Left renal cortex interstitium (tissue), 4 donors: Measurements from ENCODE around the gene CSMD2. TPM values are rescaled to one million over a fixed set of nuclear protein-coding genes. Genes with fewer than 3 reads are reported as not detected.

Source experiments
- DNase-seq, 4 donors: peaks; one replicate each; pipeline ENCODE4 v3.0.0-alpha.2; 2013; ENCODE audit warnings: low read depth in 4 of 4, low spot score in 2 of 4, missing footprints in 1 of 4
- polyA plus RNA-seq, 4 donors: library from polyadenylated mRNA; unstranded; fragments of 120-200 nt; gene quantifications; one replicate each; pipeline ENCODE4 v1.2.1, GENCODE V29; 2013; ENCODE audit not compliant: insufficient read length in 4 of 4

CSMD2 gene
- polyA plus RNA-seq, 4 donors = 0.60 to 1.4 (median 0.92) TPM

- DNase-seq = no peak
Observed at GRCh38 chr1:33709174-33709782, 455.8 kb downstream of the CSMD2 start.

GRCh38 chr1:33706634-33707255 lies 458.3 kb downstream of the CSMD2 start:
- DNase-seq = no peak

- no peak for DNase-seq
Observed at GRCh38 chr1:33703464-33703863, 461.6 kb downstream of the CSMD2 start.

- no peak for DNase-seq
Observed at GRCh38 chr1:33698361-33699035, 466.5 kb downstream of the CSMD2 start.

GRCh38 chr1:33697816-33698215 lies 467.2 kb downstream of the CSMD2 start:
- no peak for DNase-seq

- no peak for DNase-seq
Observed at GRCh38 chr1:33696962-33697361, 468.1 kb downstream of the CSMD2 start.

GRCh38 chr1:33696311-33696710 lies 468.7 kb downstream of the CSMD2 start:
- DNase-seq = no peak

- no peak for DNase-seq
Observed at GRCh38 chr1:33692206-33693188, 472.5 kb downstream of the CSMD2 start.

GRCh38 chr1:33687000-33687399 lies 478.0 kb downstream of the CSMD2 start:
- no peak for DNase-seq

- no peak for DNase-seq
Observed at GRCh38 chr1:33686551-33686950, 478.5 kb downstream of the CSMD2 start.

- no peak for DNase-seq
Observed at GRCh38 chr1:33685256-33685655, 479.8 kb downstream of the CSMD2 start.

- DNase-seq = no peak
Observed at GRCh38 chr1:33684396-33685179, 480.4 kb downstream of the CSMD2 start.

- no peak for DNase-seq
Observed at GRCh38 chr1:33683913-33684312, 481.1 kb downstream of the CSMD2 start.

- no peak for DNase-seq
Observed at GRCh38 chr1:33682371-33682770, 482.7 kb downstream of the CSMD2 start.

GRCh38 chr1:33680281-33680840 lies 484.7 kb downstream of the CSMD2 start:
- no peak for DNase-seq

GRCh38 chr1:33670567-33670966 lies 494.5 kb downstream of the CSMD2 start:
- DNase-seq = no peak

GRCh38 chr1:33668695-33669094 lies 496.3 kb downstream of the CSMD2 start:
- no peak for DNase-seq

GRCh38 chr1:33667386-33668282 lies 497.4 kb downstream of the CSMD2 start:
- no peak for DNase-seq

GRCh38 chr1:33666616-33667015 lies 498.4 kb downstream of the CSMD2 start:
- no peak for DNase-seq
